MCF 10A (cell line): ENCODE data around the gene CEP290. TPM values are rescaled to one million over a fixed set of nuclear protein-coding genes. Genes with fewer than 3 reads are reported as not detected.

Experiments
- BruUV-seq: library from RNA; stranded (reverse); fragments of 400-500 nt; replicated peaks from 2 replicates; lab custom pipeline; 2021; lab: Mats Ljungman, UMichigan
- CTCF ChIA-PET: fragments of 300-600 bp; sonication (Branson Sonifier 250); formaldehyde crosslinking; extraction: SDS; loops from one replicate; lab custom pipeline; 2021; ENCODE audit warnings: antibody characterized with exemption, inconsistent platforms; lab: Yijun Ruan, JAX
- POLR2A ChIA-PET: fragments of 300-600, 350-650 bp; sonication (Branson Sonifier 250); formaldehyde crosslinking; extraction: SDS; loops from one replicate; lab custom pipeline; 2020; ENCODE audit warnings: antibody characterized with exemption, inconsistent platforms; lab: Yijun Ruan, JAX
- DNase-seq: peaks from one replicate; pipeline ENCODE4 v3.0.0-alpha.2; 2018; ENCODE audit not compliant: unreplicated experiment
- H3K27ac Mint-ChIP-seq: one replicate; pipeline ENCODE4 v1.8.0; 2022; ENCODE audit warnings: mild to moderate bottlenecking, low read depth, mixed read lengths; ENCODE audit not compliant: unreplicated experiment
- H3K27me3 Mint-ChIP-seq: one replicate; pipeline ENCODE4 v1.8.0; 2022; ENCODE audit warnings: mixed read lengths; ENCODE audit not compliant: insufficient read depth, unreplicated experiment
- H3K36me3 Mint-ChIP-seq: one replicate; pipeline ENCODE4 v1.8.0; 2022; ENCODE audit warnings: mild to moderate bottlenecking, moderate library complexity, mixed read lengths; ENCODE audit not compliant: insufficient read depth, unreplicated experiment
- H3K4me1 Mint-ChIP-seq: one replicate; pipeline ENCODE4 v1.8.0; 2022; ENCODE audit warnings: mixed read lengths; ENCODE audit not compliant: insufficient read depth, unreplicated experiment
- H3K4me3 Mint-ChIP-seq: one replicate; pipeline ENCODE4 v1.8.0; 2022; ENCODE audit warnings: mild to moderate bottlenecking, moderate library complexity, mixed read lengths; ENCODE audit not compliant: unreplicated experiment
- H3K9me3 Mint-ChIP-seq: one replicate; pipeline ENCODE4 v1.8.0; 2022; ENCODE audit warnings: mixed read lengths; ENCODE audit not compliant: unreplicated experiment
- CTCF ChIP-seq: fragments of 200-600 bp; IDR thresholded peaks from one replicate; pipeline ENCODE4 v1.8.0; 2022; ENCODE audit warnings: antibody characterized with exemption, mild to moderate bottlenecking; ENCODE audit not compliant: unreplicated experiment
- intact Hi-C: fragments of 100-400 bp; cut with micrococcal nuclease; formaldehyde crosslinking; loops from 2 replicates; pipeline ENCODE4 v1.14.1; 2022
- total RNA-seq: library from RNA; stranded (reverse); gene quantifications from 2 replicates; pipeline ENCODE4 v1.2.3, GENCODE V29; 2022

CEP290 gene
- total RNA-seq, 1 experiment from 2014 or later = 22.3 TPM

GRCh38 chr12:88081247-88081646 is 60.6 kb downstream of the CEP290 start:
- intact Hi-C loops = no loop called here
- ChIA-PET CTCF (no interaction called here), POLR2A (no interaction called here)
- Mint-ChIP-seq H3K4me3 (no peak overlapping the region), H3K4me1 (no peaks in the 10 kb centered on the region), H3K36me3 (peaks cover 71% of the 10 kb centered on the region), H3K9me3 (no peaks in the 10 kb centered on the region), H3K27me3 (no peaks in the 10 kb centered on the region), H3K27ac (no peak overlapping the region)
- no peak for DNase-seq
- no peak for TF ChIP-seq CTCF
- BruUV-seq = no TSS peak

GRCh38 chr12:88067301-88067700 is 74.6 kb downstream of the CEP290 start:
- TF ChIP-seq CTCF = no peak
- BruUV-seq = no TSS peak
- Mint-ChIP-seq H3K4me1 (peaks cover 6% of the 10 kb centered on the region), H3K4me3 (no peak overlapping the region), H3K9me3 (no peaks in the 10 kb centered on the region), H3K27me3 (no peaks in the 10 kb centered on the region), H3K36me3 (peaks cover 29% of the 10 kb centered on the region), H3K27ac (no peak overlapping the region)
- POLR2A ChIA-PET = interaction anchor here (1.3 kb wide), 1 partner anchor 12 kb away, joined by 4 read pairs; no protein-coding TSS in a partner anchor
- DNase-seq = no peak
- CTCF ChIA-PET = interaction anchor here (0.6 to 2.1 kb wide), 4 partner anchors 13 to 1718 kb away, joined by 3 to 7 read pairs (median 4); no protein-coding TSS in a partner anchor
- intact Hi-C loops = no loop called here

GRCh38 chr12:88063375-88063774 is 78.5 kb downstream of the CEP290 start:
- H3K4me1 Mint-ChIP-seq = peaks cover 6% of the 10 kb centered on the region
- H3K4me3 Mint-ChIP-seq = no peak overlapping the region
- no peak overlapping the region for H3K27ac Mint-ChIP-seq
- no peaks in the 10 kb centered on the region for H3K9me3 Mint-ChIP-seq
- TF ChIP-seq CTCF = no peak
- ChIA-PET POLR2A (interaction anchor here (0.8 kb wide), 1 partner anchor 10 kb away, joined by 3 read pairs; no protein-coding TSS in a partner anchor), CTCF (no interaction called here)
- H3K27me3 Mint-ChIP-seq = no peaks in the 10 kb centered on the region
- H3K36me3 Mint-ChIP-seq = peaks cover 26% of the 10 kb centered on the region
- intact Hi-C loops = no loop called here
- no peak for DNase-seq
- no TSS peak for BruUV-seq

- Mint-ChIP-seq H3K36me3 (peaks cover 32% of the 10 kb centered on the region), H3K4me1 (peaks cover 6% of the 10 kb centered on the region), H3K27me3 (no peaks in the 10 kb centered on the region), H3K4me3 (no peak overlapping the region), H3K27ac (no peak overlapping the region), H3K9me3 (no peaks in the 10 kb centered on the region)
- intact Hi-C loops = no loop called here
- DNase-seq = no peak
- POLR2A ChIA-PET = no interaction called here
- TF ChIP-seq CTCF = no peak
- CTCF ChIA-PET = no interaction called here
- no TSS peak for BruUV-seq
Observed at GRCh38 chr12:88062474-88062873, 79.4 kb downstream of the CEP290 start.
